Eye (tissue), 1 donor: ENCODE measurements around the gene PCNX3.

Experiments used
- DNase-seq: peaks from one replicate; pipeline ENCODE4 v3.0.0-alpha.2; 2015

PCNX3 gene

GRCh38 chr11:65641297-65642013, 25.9 kb downstream of the PCNX3 start:
- no peak for DNase-seq

- peak; percentile 58 for DNase-seq
Measured at GRCh38 chr11:65642014-65642671, 26.6 kb downstream of the PCNX3 start.

GRCh38 chr11:65643971-65644370, 28.4 kb downstream of the PCNX3 start:
- no peak for DNase-seq

GRCh38 chr11:65644837-65645236, 29.3 kb downstream of the PCNX3 start:
- no peak for DNase-seq

GRCh38 chr11:65645710-65646109, 30.1 kb downstream of the PCNX3 start:
- no peak for DNase-seq

- DNase-seq: no peak
Measured at GRCh38 chr11:65646288-65646957, 30.8 kb downstream of the PCNX3 start.

GRCh38 chr11:65646958-65647701, 31.6 kb downstream of the PCNX3 start:
- DNase-seq: peak; percentile 71

GRCh38 chr11:65648997-65649493, 33.5 kb downstream of the PCNX3 start:
- no peak for DNase-seq

- DNase-seq: no peak
Measured at GRCh38 chr11:65649656-65650546, 34.3 kb downstream of the PCNX3 start.

GRCh38 chr11:65650547-65651338, 35.2 kb downstream of the PCNX3 start:
- DNase-seq: no peak

GRCh38 chr11:65651339-65651588, 35.7 kb downstream of the PCNX3 start:
- no peak for DNase-seq

- DNase-seq: no peak
Measured at GRCh38 chr11:65651589-65652510, 36.3 kb downstream of the PCNX3 start.

- DNase-seq: peak; percentile 97
Measured at GRCh38 chr11:65652511-65653228, 37.1 kb downstream of the PCNX3 start.

- no peak for DNase-seq
Measured at GRCh38 chr11:65653229-65654225, 38.0 kb downstream of the PCNX3 start.

- no peak for DNase-seq
Measured at GRCh38 chr11:65654375-65655349, 39.1 kb downstream of the PCNX3 start.

- DNase-seq: no peak
Measured at GRCh38 chr11:65655570-65656332, 40.2 kb downstream of the PCNX3 start.
